ENCODE results near the gene SLC66A2. TPM values are rescaled to one million over a fixed set of nuclear protein-coding genes. Genes with fewer than 3 reads are reported as not detected.

Gene SLC66A2
- polyA plus RNA-seq, 2 donors, result 38.8 to 57.7 TPM

- Histone ChIP-seq H3K9me3 (ENCODE audit: control insufficient read depth in 2 of 2, insufficient read depth in 1 of 2, low read depth in 1 of 2, low read length in 1 of 2) (peaks cover 0 to 2% of the 10 kb centered on the region in 2 donors), H3K4me1 (ENCODE audit: control insufficient read depth in 2 of 2, insufficient read depth in 2 of 2, low read length in 1 of 2) (peaks cover 0 to 3% of the 10 kb centered on the region in 2 donors), H3K27ac (ENCODE audit: low read depth in 2 of 2, low read length in 1 of 2) (no peak overlapping the region), H3K27me3 (ENCODE audit: control insufficient read depth in 1 of 2, insufficient read depth in 2 of 2, low read length in 2 of 2) (no peaks in the 10 kb centered on the region), H3K36me3 (ENCODE audit: control insufficient read depth in 2 of 2, insufficient read depth in 2 of 2, low read length in 1 of 2) (peaks cover 5 to 23% of the 10 kb centered on the region in 2 donors), H3K4me3 (ENCODE audit: low read depth in 1 of 2, low read length in 2 of 2) (no peak overlapping the region)
- WGBS, 2 donors, result 85 to 86% methylated on average over 16 of the region's 16 CpGs
These were observed 40.7 kb downstream of the SLC66A2 start for GRCh38 chr18:79910563-79911343.

DNA sequence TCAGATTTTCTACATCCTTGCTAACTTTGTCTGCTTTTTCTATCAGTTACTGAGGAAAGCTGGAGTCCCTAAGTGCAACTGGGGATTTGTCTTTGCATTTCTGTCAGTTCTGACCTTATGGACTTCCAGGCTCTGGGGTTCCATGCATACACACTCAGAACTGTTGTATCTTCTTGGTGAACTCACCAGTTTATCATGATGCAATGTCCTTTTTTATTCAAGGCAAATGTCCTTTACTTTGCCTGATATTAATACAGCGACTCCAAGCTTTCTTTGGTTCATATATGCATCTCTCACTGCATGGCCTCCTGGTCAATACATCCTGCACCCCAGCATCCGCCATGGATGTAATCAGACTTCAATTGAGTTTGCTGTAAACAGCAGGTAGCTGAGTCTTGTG, 44.7 kb downstream of the SLC66A2 start:
- Histone ChIP-seq H3K4me1 (ENCODE audit: control insufficient read depth in 2 of 2, insufficient read depth in 2 of 2, low read length in 1 of 2) (peaks cover 2 to 6% of the 10 kb centered on the region in 2 donors), H3K27ac (ENCODE audit: low read depth in 2 of 2, low read length in 1 of 2) (no peak overlapping the region), H3K4me3 (ENCODE audit: low read depth in 1 of 2, low read length in 2 of 2) (no peak overlapping the region), H3K9me3 (ENCODE audit: control insufficient read depth in 2 of 2, insufficient read depth in 1 of 2, low read depth in 1 of 2, low read length in 1 of 2) (peaks cover 0 to 10% of the 10 kb centered on the region in 2 donors), H3K27me3 (ENCODE audit: control insufficient read depth in 1 of 2, insufficient read depth in 2 of 2, low read length in 2 of 2) (no peaks in the 10 kb centered on the region), H3K36me3 (ENCODE audit: control insufficient read depth in 2 of 2, insufficient read depth in 2 of 2, low read length in 1 of 2) (peaks cover 0 to 43% of the 10 kb centered on the region in 2 donors)
- WGBS, 2 donors, result 97 to 99% methylated on average over 2 of the region's 2 CpGs

GRCh38 chr18:79905993-79906392, 45.5 kb downstream of the SLC66A2 start:
- Histone ChIP-seq H3K4me3 (ENCODE audit: low read depth in 1 of 2, low read length in 2 of 2) (no peak overlapping the region), H3K9me3 (ENCODE audit: control insufficient read depth in 2 of 2, insufficient read depth in 1 of 2, low read depth in 1 of 2, low read length in 1 of 2) (peaks cover 0 to 13% of the 10 kb centered on the region in 2 donors), H3K27ac (ENCODE audit: low read depth in 2 of 2, low read length in 1 of 2) (no peak overlapping the region), H3K4me1 (ENCODE audit: control insufficient read depth in 2 of 2, insufficient read depth in 2 of 2, low read length in 1 of 2) (peaks cover 2 to 6% of the 10 kb centered on the region in 2 donors), H3K27me3 (ENCODE audit: control insufficient read depth in 1 of 2, insufficient read depth in 2 of 2, low read length in 2 of 2) (no peaks in the 10 kb centered on the region), H3K36me3 (ENCODE audit: control insufficient read depth in 2 of 2, insufficient read depth in 2 of 2, low read length in 1 of 2) (peaks cover 0 to 40% of the 10 kb centered on the region in 2 donors)
- 66 to 68% methylated on average over 1 of the region's 1 CpG for WGBS, 2 donors

DNA sequence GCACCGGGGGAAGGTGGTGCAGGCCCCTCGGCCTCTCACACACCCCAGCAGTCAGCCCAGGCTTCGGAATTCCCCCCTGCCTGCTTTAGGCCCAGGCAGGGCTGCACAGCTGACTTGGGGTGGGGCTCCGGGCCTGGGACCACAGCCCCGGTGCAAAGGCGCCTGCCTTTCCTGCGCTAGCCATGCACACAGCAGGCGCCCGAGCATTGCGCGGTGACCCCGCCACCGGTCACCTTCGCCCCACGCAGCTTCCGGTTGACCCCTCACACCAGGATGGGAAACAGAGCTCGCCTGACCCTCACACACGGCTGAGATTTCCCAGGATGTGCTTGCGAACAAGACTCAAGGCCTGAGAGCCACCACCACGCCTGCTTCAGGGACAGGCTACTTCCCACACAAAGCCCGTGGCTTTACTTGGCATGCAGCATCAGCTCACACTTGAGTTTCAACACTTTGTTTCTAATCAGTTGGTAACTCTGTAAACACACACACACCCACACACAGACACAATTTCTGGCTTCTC, 46.0 kb downstream of the SLC66A2 start:
- Histone ChIP-seq H3K4me1 (ENCODE audit: control insufficient read depth in 2 of 2, insufficient read depth in 2 of 2, low read length in 1 of 2) (peaks cover 2 to 6% of the 10 kb centered on the region in 2 donors), H3K27ac (ENCODE audit: low read depth in 2 of 2, low read length in 1 of 2) (no peak overlapping the region), H3K4me3 (ENCODE audit: low read depth in 1 of 2, low read length in 2 of 2) (no peak overlapping the region), H3K36me3 (ENCODE audit: control insufficient read depth in 2 of 2, insufficient read depth in 2 of 2, low read length in 1 of 2) (peaks cover 0 to 37% of the 10 kb centered on the region in 2 donors), H3K9me3 (ENCODE audit: control insufficient read depth in 2 of 2, insufficient read depth in 1 of 2, low read depth in 1 of 2, low read length in 1 of 2) (peaks cover 0 to 13% of the 10 kb centered on the region in 2 donors), H3K27me3 (ENCODE audit: control insufficient read depth in 1 of 2, insufficient read depth in 2 of 2, low read length in 2 of 2) (no peaks in the 10 kb centered on the region)
- 90 to 93% methylated on average over 21 of the region's 21 CpGs for WGBS, 2 donors

GRCh38 chr18:79904357-79905147, 46.9 kb downstream of the SLC66A2 start:
- H3K36me3 ChIP-seq (ENCODE audit: control insufficient read depth in 2 of 2, insufficient read depth in 2 of 2, low read length in 1 of 2), result peaks cover 0 to 37% of the 10 kb centered on the region in 2 donors
- peaks cover 2 to 6% of the 10 kb centered on the region in 2 donors for H3K4me1 ChIP-seq (ENCODE audit: control insufficient read depth in 2 of 2, insufficient read depth in 2 of 2, low read length in 1 of 2)
- WGBS, 2 donors, result 73 to 79% methylated on average over 25 to 27 of the region's 27 CpGs
- H3K4me3 ChIP-seq (ENCODE audit: low read depth in 1 of 2, low read length in 2 of 2), result no peak overlapping the region
- H3K27me3 ChIP-seq (ENCODE audit: control insufficient read depth in 1 of 2, insufficient read depth in 2 of 2, low read length in 2 of 2), result no peaks in the 10 kb centered on the region
- no peak overlapping the region for H3K27ac ChIP-seq (ENCODE audit: low read depth in 2 of 2, low read length in 1 of 2)
- peaks cover 0 to 18% of the 10 kb centered on the region in 2 donors for H3K9me3 ChIP-seq (ENCODE audit: control insufficient read depth in 2 of 2, insufficient read depth in 1 of 2, low read depth in 1 of 2, low read length in 1 of 2)

- Histone ChIP-seq H3K36me3 (ENCODE audit: control insufficient read depth in 2 of 2, insufficient read depth in 2 of 2, low read length in 1 of 2) (peaks cover 0 to 36% of the 10 kb centered on the region in 2 donors), H3K4me1 (ENCODE audit: control insufficient read depth in 2 of 2, insufficient read depth in 2 of 2, low read length in 1 of 2) (peaks cover 2 to 8% of the 10 kb centered on the region in 2 donors), H3K4me3 (ENCODE audit: low read depth in 1 of 2, low read length in 2 of 2) (no peak overlapping the region), H3K27me3 (ENCODE audit: control insufficient read depth in 1 of 2, insufficient read depth in 2 of 2, low read length in 2 of 2) (no peaks in the 10 kb centered on the region), H3K27ac (ENCODE audit: low read depth in 2 of 2, low read length in 1 of 2) (no peak overlapping the region), H3K9me3 (ENCODE audit: control insufficient read depth in 2 of 2, insufficient read depth in 1 of 2, low read depth in 1 of 2, low read length in 1 of 2) (peaks cover 0 to 25% of the 10 kb centered on the region in 2 donors)
- WGBS, 2 donors, result 95 to 96% methylated on average over 20 to 25 of the region's 25 CpGs
These were observed 47.6 kb downstream of the SLC66A2 start for GRCh38 chr18:79903787-79904356.

DNA sequence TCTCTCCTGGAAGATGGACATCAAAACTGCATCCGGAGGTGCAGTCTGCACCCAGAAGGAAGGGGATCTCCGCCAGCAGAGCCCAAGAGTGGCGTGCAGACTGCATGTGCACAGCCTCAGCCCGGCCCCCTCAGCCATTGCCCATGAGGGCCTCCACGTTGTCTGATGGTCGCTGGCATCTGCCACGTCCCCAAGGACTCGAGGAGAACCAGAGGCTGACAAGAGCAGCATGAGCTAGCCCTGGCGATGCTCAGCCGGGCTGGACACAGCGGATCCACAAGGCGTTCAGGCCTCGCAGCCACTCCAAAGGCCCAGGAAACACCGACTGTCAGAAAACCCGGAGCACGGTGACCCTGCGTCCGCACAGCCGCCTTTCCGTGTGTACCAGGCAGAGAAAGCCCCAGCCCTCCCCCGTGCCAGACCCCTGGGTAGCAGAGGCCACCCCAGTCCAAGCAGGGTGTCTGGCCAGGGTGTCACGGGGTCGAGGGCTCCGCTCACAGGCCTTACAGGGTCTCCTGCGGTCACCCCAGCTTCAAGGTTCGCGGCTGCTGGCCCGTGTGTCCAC, 48.3 kb downstream of the SLC66A2 start:
- 94 to 97% methylated on average over 28 of the region's 28 CpGs for WGBS, 2 donors
- no peaks in the 10 kb centered on the region for H3K27me3 ChIP-seq (ENCODE audit: control insufficient read depth in 1 of 2, insufficient read depth in 2 of 2, low read length in 2 of 2)
- peaks cover 0 to 36% of the 10 kb centered on the region in 2 donors for H3K36me3 ChIP-seq (ENCODE audit: control insufficient read depth in 2 of 2, insufficient read depth in 2 of 2, low read length in 1 of 2)
- H3K27ac ChIP-seq (ENCODE audit: low read depth in 2 of 2, low read length in 1 of 2), result no peak overlapping the region
- H3K4me3 ChIP-seq (ENCODE audit: low read depth in 1 of 2, low read length in 2 of 2), result no peak overlapping the region
- H3K4me1 ChIP-seq (ENCODE audit: control insufficient read depth in 2 of 2, insufficient read depth in 2 of 2, low read length in 1 of 2), result peaks cover 2 to 8% of the 10 kb centered on the region in 2 donors
- peaks cover 3 to 31% of the 10 kb centered on the region in 2 donors for H3K9me3 ChIP-seq (ENCODE audit: control insufficient read depth in 2 of 2, insufficient read depth in 1 of 2, low read depth in 1 of 2, low read length in 1 of 2)

- H3K4me3 ChIP-seq (ENCODE audit: low read depth in 1 of 2, low read length in 2 of 2), result no peak overlapping the region
- peaks cover 3 to 36% of the 10 kb centered on the region in 2 donors for H3K9me3 ChIP-seq (ENCODE audit: control insufficient read depth in 2 of 2, insufficient read depth in 1 of 2, low read depth in 1 of 2, low read length in 1 of 2)
- no peak overlapping the region for H3K27ac ChIP-seq (ENCODE audit: low read depth in 2 of 2, low read length in 1 of 2)
- H3K27me3 ChIP-seq (ENCODE audit: control insufficient read depth in 1 of 2, insufficient read depth in 2 of 2, low read length in 2 of 2), result no peaks in the 10 kb centered on the region
- H3K4me1 ChIP-seq (ENCODE audit: control insufficient read depth in 2 of 2, insufficient read depth in 2 of 2, low read length in 1 of 2), result peaks cover 2 to 8% of the 10 kb centered on the region in 2 donors
- H3K36me3 ChIP-seq (ENCODE audit: control insufficient read depth in 2 of 2, insufficient read depth in 2 of 2, low read length in 1 of 2), result peaks cover 0 to 36% of the 10 kb centered on the region in 2 donors
- WGBS, 2 donors, result 96 to 97% methylated on average over 20 of the region's 20 CpGs
These were observed 48.8 kb downstream of the SLC66A2 start for GRCh38 chr18:79902640-79903039.

GRCh38 chr18:79902075-79902474, 49.4 kb downstream of the SLC66A2 start:
- WGBS, 2 donors, result 93 to 94% methylated on average over 8 of the region's 8 CpGs
- Histone ChIP-seq H3K9me3 (ENCODE audit: control insufficient read depth in 2 of 2, insufficient read depth in 1 of 2, low read depth in 1 of 2, low read length in 1 of 2) (peaks cover 3 to 37% of the 10 kb centered on the region in 2 donors), H3K4me1 (ENCODE audit: control insufficient read depth in 2 of 2, insufficient read depth in 2 of 2, low read length in 1 of 2) (peaks cover 2 to 8% of the 10 kb centered on the region in 2 donors), H3K27ac (ENCODE audit: low read depth in 2 of 2, low read length in 1 of 2) (no peak overlapping the region), H3K4me3 (ENCODE audit: low read depth in 1 of 2, low read length in 2 of 2) (no peak overlapping the region), H3K27me3 (ENCODE audit: control insufficient read depth in 1 of 2, insufficient read depth in 2 of 2, low read length in 2 of 2) (no peaks in the 10 kb centered on the region), H3K36me3 (ENCODE audit: control insufficient read depth in 2 of 2, insufficient read depth in 2 of 2, low read length in 1 of 2) (peaks cover 0 to 36% of the 10 kb centered on the region in 2 donors)
